Measurements from ENCODE around the gene PHYHIPL.

- TF ChIP-seq POLR2A (IDR thresholded peaks at IDR 0.05; ENCODE audit: low read depth, low read length), result no peak
- TF ChIP-seq TAF1 (IDR thresholded peaks at IDR 0.05; ENCODE audit: low read depth, low read length), result no peak
These were observed 99.7 kb downstream of the PHYHIPL start for GRCh38 chr10:59276133-59276532.
